Activated T-helper 1 cell treated with anti-CD3 and anti-CD28 coated beads, Interleukin-12 subunit alpha, Interleukin-12 subunit beta, Interleukin-2, Interleukin-4 antibody, amounts not matched to agents 30 ng/mL and 10 ng/mL and 1 ng/mL, durations not matched to agents 14 hours and 24 hours and 36 hours (primary cell): Measurements from ENCODE around the gene DCLK1. TPM values are rescaled to one million over a fixed set of nuclear protein-coding genes. Genes with fewer than 3 reads are reported as not detected.

Source experiments
- DNase-seq: peaks from one replicate; pipeline ENCODE4 v3.0.0; 2021; ENCODE audit warnings: low spot score
- H3K27ac Mint-ChIP-seq: one replicate; pipeline ENCODE4 v1.8.0; 2021; ENCODE audit warnings: mild to moderate bottlenecking, mixed read lengths
- H3K27me3 Mint-ChIP-seq: one replicate; pipeline ENCODE4 v1.8.0; 2022; ENCODE audit warnings: mild to moderate bottlenecking, moderate library complexity, mixed read lengths; ENCODE audit not compliant: insufficient read depth
- H3K36me3 Mint-ChIP-seq: one replicate; pipeline ENCODE4 v1.8.0; 2021; ENCODE audit warnings: low read depth, mixed read lengths
- H3K4me1 Mint-ChIP-seq: one replicate; pipeline ENCODE4 v1.8.0; 2021; ENCODE audit warnings: low read depth, mixed read lengths
- H3K4me3 Mint-ChIP-seq: one replicate; pipeline ENCODE4 v1.8.0; 2021; ENCODE audit warnings: mild to moderate bottlenecking, moderate library complexity, mixed read lengths
- H3K9me3 Mint-ChIP-seq: one replicate; pipeline ENCODE4 v1.8.0; 2021; ENCODE audit warnings: mixed read lengths
- intact Hi-C: fragments of 100-400 bp; cut with micrococcal nuclease; formaldehyde crosslinking; loops from one replicate; pipeline ENCODE4 v1.15.1; 2024
- total RNA-seq: library from RNA; stranded (reverse); gene quantifications from 2 replicates; pipeline ENCODE4 v1.2.3, GENCODE V29; 2022

Gene DCLK1
- total RNA-seq, 1 donor from 2014 or later: not detected

DNA sequence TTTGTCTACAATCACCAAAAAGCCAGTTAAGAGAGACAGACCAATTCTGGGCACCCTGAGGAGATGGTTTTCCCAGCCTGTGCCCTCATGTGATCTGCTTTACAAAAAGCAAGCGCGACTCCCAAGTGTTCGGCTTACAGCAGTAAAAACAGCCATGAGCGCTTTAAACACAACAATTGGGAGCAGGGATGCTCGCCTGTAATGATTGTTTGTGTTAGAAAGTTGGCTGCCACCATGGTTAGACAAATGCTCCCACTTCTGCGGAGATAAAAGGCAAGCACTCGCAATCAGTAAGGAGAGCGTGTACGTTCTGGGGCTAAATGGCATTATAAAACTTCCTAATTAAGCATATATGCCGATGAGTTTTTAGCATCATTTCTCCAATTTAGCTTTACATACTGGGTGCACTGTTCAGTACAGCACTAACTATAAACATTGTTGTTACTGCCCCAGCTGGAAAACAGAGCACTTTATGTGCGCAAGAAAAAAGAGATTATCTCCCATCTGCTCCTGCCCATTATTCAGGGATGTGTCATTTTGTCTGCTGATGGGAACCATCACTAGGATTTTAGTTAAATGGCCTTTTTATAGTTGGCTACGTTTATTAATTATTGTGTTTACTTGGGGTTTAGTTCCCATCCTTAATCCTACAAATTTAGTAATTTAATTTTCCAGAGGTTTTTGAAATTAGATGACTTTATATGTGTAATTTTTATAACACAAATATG, 345.4 kb downstream of the DCLK1 start:
- intact Hi-C loops: no loop called here
- no peak for DNase-seq
- Mint-ChIP-seq H3K27ac (no peak overlapping the region), H3K27me3 (no peaks in the 10 kb centered on the region), H3K4me1 (no peaks in the 10 kb centered on the region), H3K36me3 (no peaks in the 10 kb centered on the region), H3K4me3 (no peak overlapping the region), H3K9me3 (no peaks in the 10 kb centered on the region)

- intact Hi-C loops: no loop called here
- H3K4me3 Mint-ChIP-seq: no peak overlapping the region
- no peaks in the 10 kb centered on the region for H3K4me1 Mint-ChIP-seq
- no peaks in the 10 kb centered on the region for H3K9me3 Mint-ChIP-seq
- peaks cover under 1% of the 10 kb centered on the region for H3K27me3 Mint-ChIP-seq
- no peaks in the 10 kb centered on the region for H3K36me3 Mint-ChIP-seq
- DNase-seq: no peak
- H3K27ac Mint-ChIP-seq: no peak overlapping the region
Measured at GRCh38 chr13:35784286-35784951, 346.8 kb downstream of the DCLK1 start.

DNA sequence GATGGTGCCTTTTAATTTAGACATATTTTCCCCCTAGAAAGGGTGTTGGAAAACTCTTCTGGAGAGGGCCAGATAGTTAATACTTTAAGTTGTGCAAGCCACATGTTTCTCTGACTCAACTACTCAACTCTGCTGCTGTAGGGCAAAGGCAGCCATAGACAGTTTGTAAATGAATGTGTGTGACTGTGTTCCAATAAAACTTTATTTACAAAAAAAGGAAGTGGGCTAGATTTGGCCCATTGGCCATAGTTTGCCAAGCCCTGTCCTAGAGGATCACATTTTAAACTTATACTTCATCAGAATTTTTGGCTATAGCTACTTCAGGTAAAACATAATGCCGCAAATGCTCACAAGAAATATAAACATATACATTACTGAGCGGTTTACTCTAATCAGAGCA, 348.4 kb downstream of the DCLK1 start:
- Mint-ChIP-seq H3K4me1 (no peaks in the 10 kb centered on the region), H3K27me3 (peaks cover 2% of the 10 kb centered on the region), H3K9me3 (no peaks in the 10 kb centered on the region), H3K36me3 (no peaks in the 10 kb centered on the region), H3K4me3 (no peak overlapping the region), H3K27ac (no peak overlapping the region)
- no peak for DNase-seq
- intact Hi-C loops: no loop called here

DNA sequence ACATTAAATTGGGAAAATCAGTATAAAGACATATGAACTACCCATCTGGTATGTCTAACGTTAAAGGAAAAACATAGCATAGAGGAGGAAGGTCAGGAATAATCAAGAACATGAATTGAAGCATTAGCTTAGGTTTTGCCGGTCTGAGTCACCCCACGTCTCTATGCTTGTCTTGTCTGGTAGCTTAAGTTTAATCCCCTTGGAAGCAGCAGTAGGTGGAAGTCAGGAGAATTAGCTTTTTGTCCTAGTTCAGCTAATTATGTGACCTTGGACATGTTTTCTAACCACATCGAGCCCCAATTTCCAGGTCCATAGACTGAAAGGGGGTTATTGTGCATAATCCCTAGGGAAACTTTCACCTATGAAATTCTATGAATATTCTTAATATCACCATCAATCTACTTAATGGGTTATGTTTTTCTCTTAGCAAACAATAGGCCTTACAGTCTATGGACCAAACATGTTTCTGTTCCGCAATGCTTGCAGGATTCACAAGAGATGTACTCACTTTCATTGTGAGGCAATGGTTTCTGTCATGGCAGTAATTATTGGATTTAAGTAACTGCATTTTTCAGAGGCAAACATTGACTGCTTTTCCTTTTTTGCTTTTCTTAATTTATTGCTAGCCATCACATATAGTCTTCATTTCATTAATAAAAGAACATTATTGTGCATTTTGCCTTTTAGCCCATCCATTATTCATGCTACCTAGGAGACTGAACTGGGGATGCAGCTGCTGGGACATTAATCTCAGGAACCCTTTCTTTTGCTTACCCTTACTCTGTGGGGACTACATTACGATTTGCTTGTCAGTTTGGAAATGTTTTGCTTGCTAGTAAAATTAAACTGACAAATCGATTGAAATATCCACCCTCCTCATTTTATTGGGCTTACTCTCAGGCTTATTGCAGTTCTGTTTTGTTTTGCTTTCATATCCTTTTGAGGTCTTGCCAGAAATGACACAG, 349.9 kb downstream of the DCLK1 start:
- Mint-ChIP-seq H3K9me3 (no peaks in the 10 kb centered on the region), H3K4me1 (no peaks in the 10 kb centered on the region), H3K36me3 (no peaks in the 10 kb centered on the region), H3K27ac (no peak overlapping the region), H3K27me3 (peaks cover 2% of the 10 kb centered on the region), H3K4me3 (no peak overlapping the region)
- intact Hi-C loops: no loop called here
- DNase-seq: no peak

- DNase-seq: no peak
- Mint-ChIP-seq H3K4me1 (no peaks in the 10 kb centered on the region), H3K4me3 (no peak overlapping the region), H3K36me3 (no peaks in the 10 kb centered on the region), H3K27ac (no peak overlapping the region), H3K9me3 (no peaks in the 10 kb centered on the region), H3K27me3 (peaks cover 2% of the 10 kb centered on the region)
- intact Hi-C loops: no loop called here
Measured at GRCh38 chr13:35780613-35781012, 350.6 kb downstream of the DCLK1 start.

GRCh38 chr13:35771898-35772297, 359.3 kb downstream of the DCLK1 start:
- Mint-ChIP-seq H3K36me3 (no peaks in the 10 kb centered on the region), H3K9me3 (no peaks in the 10 kb centered on the region), H3K4me3 (no peak overlapping the region), H3K4me1 (no peaks in the 10 kb centered on the region), H3K27me3 (no peaks in the 10 kb centered on the region), H3K27ac (no peak overlapping the region)
- DNase-seq: no peak
- intact Hi-C loops: no loop called here

- Mint-ChIP-seq H3K27me3 (no peaks in the 10 kb centered on the region), H3K27ac (no peak overlapping the region), H3K36me3 (no peaks in the 10 kb centered on the region), H3K4me3 (no peak overlapping the region), H3K4me1 (no peaks in the 10 kb centered on the region), H3K9me3 (no peaks in the 10 kb centered on the region)
- no peak for DNase-seq
- intact Hi-C loops: no loop called here
Measured at GRCh38 chr13:35770756-35771297, 360.4 kb downstream of the DCLK1 start.

- Mint-ChIP-seq H3K9me3 (no peaks in the 10 kb centered on the region), H3K36me3 (no peaks in the 10 kb centered on the region), H3K4me1 (no peaks in the 10 kb centered on the region), H3K4me3 (no peak overlapping the region), H3K27ac (no peak overlapping the region), H3K27me3 (no peaks in the 10 kb centered on the region)
- intact Hi-C loops: no loop called here
- DNase-seq: no peak
Measured at GRCh38 chr13:35769812-35770211, 361.4 kb downstream of the DCLK1 start.

DNA sequence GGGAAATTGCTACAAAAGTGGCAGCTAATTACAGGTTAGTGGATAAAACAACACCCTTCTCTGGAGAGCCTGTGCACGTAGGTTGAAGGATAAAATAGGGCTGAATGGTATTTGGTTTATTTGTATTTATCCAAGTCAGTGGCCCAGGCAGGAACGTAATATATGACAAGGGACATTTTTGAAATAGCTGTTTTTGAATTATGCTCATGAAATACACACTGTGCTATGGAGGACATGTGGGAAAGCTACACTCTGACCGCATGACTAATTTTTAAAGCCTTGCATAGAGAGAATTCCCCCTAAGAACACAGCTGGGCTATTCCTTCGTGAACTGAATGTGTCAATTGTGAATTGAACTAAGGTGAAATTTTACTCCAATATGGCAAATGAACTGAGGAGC, 362.6 kb downstream of the DCLK1 start:
- no peaks in the 10 kb centered on the region for H3K36me3 Mint-ChIP-seq
- no peaks in the 10 kb centered on the region for H3K27me3 Mint-ChIP-seq
- no peaks in the 10 kb centered on the region for H3K4me1 Mint-ChIP-seq
- intact Hi-C loops: no loop called here
- no peak overlapping the region for H3K4me3 Mint-ChIP-seq
- no peak overlapping the region for H3K27ac Mint-ChIP-seq
- no peaks in the 10 kb centered on the region for H3K9me3 Mint-ChIP-seq
- DNase-seq: no peak

DNA sequence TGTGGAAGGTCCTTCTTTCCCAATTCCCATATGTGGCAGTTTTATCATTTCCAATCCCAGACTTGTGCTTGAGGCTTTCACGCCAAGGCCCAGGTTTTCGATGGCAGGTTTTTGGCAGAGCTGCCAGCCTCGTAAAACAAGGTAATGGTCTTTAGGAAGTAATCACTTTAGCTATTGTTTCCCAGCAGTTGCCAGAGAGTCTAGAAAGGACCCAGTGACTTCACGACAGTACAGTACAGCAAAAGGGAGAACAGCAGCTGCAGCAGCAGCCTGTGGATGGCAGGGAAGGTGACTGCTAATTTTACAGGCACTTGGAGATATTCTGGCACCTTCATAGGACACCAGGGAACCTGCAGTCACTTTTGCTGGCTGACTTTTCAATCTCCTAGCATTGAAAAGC, 363.1 kb downstream of the DCLK1 start:
- DNase-seq: no peak
- H3K4me3 Mint-ChIP-seq: no peak overlapping the region
- H3K27ac Mint-ChIP-seq: no peak overlapping the region
- no peaks in the 10 kb centered on the region for H3K4me1 Mint-ChIP-seq
- H3K9me3 Mint-ChIP-seq: no peaks in the 10 kb centered on the region
- no peaks in the 10 kb centered on the region for H3K27me3 Mint-ChIP-seq
- H3K36me3 Mint-ChIP-seq: no peaks in the 10 kb centered on the region
- intact Hi-C loops: no loop called here

DNA sequence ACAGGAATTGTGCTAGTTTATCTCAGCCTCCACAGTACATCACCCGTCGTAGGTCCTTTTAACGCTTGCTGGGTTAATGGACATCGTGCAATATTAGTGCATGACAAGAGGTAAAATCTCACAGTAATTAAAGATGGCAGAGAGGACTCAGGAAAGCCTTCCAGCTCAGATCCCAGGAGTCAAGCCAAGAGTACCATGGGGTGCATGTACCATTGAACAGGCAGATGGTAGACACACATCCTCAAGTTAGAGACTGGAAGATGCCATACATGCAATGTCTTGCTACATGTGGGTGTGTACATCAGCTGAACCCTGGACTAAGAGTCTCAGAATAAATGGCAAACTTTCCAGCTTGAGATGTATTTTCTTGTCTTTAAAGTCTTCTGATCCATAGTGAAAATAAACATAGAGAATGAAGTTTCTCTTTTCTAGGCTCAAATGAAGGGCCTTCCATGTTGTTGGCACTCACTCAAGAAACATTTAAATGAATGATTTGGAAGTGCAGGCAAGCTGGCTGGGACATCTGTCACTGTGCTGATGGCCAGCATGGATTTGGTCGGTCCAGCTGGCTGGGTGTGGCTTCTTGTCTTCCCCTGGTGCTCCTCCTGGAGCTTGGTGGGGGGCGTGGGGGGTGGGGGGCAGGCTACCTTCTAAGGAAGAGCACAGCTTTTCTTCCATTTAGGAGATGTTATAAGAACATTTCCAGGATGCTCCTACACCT, 363.8 kb downstream of the DCLK1 start:
- no peaks in the 10 kb centered on the region for H3K27me3 Mint-ChIP-seq
- H3K4me3 Mint-ChIP-seq: no peak overlapping the region
- intact Hi-C loops: no loop called here

GRCh38 chr13:35766663-35767062, 364.5 kb downstream of the DCLK1 start:
- intact Hi-C loops: no loop called here
- H3K4me1 Mint-ChIP-seq: no peaks in the 10 kb centered on the region
- no peak for DNase-seq
- no peaks in the 10 kb centered on the region for H3K9me3 Mint-ChIP-seq
- no peaks in the 10 kb centered on the region for H3K27me3 Mint-ChIP-seq
- H3K27ac Mint-ChIP-seq: no peak overlapping the region
- H3K36me3 Mint-ChIP-seq: no peaks in the 10 kb centered on the region
- H3K4me3 Mint-ChIP-seq: no peak overlapping the region

More for the DNA sequence above, 363.8 kb downstream of the DCLK1 start:
- Mint-ChIP-seq H3K36me3 (no peaks in the 10 kb centered on the region), H3K27ac (no peak overlapping the region), H3K9me3 (no peaks in the 10 kb centered on the region), H3K4me1 (no peaks in the 10 kb centered on the region)
- no peak for DNase-seq
